Astrocyte of the cerebellum (primary cell): ENCODE measurements around the gene FMN2.

ENCODE experiments used
- DNase-seq: peaks from one replicate; pipeline ENCODE4 v3.0.0-alpha.2; 2011; ENCODE audit warnings: low read depth
- H3K4me3 ChIP-seq: 2 replicates; pipeline ENCODE4 v1.5.1; 2011; ENCODE audit warnings: mild to moderate bottlenecking, low read depth, low read length, moderate library complexity
- in situ Hi-C: cut with HindIII; loops from 2 replicates; pipeline ENCODE4 v1.10.0; 2017; ENCODE audit warnings: low sequenced_read_pairs
- TF ChIP-seq, protein P1 (sequence below): IDR thresholded peaks from 2 replicates; pipeline ENCODE4 v1.5.1; 2012; ENCODE audit warnings: low read length, low read depth, moderate library complexity, mild to moderate bottlenecking; ENCODE audit errors: missing control alignments

The FMN2 gene

DNA sequence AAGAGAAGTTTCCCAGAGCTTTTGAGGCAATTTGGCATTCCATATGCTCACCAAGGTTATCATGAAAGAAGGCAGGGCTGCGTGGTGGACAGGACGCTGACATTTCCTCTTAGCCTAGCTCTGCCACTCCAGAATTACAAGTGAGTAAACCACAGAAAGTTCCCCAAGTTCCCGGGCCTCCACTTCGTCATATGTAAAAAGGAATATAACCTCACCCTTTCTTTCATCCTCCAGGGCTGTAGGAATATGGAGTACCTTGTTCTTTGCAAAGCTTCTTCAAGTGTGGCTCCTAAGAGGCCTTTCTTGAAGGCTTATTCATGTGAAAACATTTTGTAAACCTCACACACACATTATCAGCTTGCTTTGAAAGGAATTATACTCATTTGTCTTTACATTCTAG lies 310.0 kb downstream of the FMN2 start:
- no peak overlapping the region for H3K4me3 ChIP-seq
- no peak for DNase-seq
- in situ Hi-C loops = loop anchor here (5.0 kb wide), 1 partner anchor 36 kb away; no protein-coding TSS in a partner anchor
- TF ChIP-seq, protein P1, sequence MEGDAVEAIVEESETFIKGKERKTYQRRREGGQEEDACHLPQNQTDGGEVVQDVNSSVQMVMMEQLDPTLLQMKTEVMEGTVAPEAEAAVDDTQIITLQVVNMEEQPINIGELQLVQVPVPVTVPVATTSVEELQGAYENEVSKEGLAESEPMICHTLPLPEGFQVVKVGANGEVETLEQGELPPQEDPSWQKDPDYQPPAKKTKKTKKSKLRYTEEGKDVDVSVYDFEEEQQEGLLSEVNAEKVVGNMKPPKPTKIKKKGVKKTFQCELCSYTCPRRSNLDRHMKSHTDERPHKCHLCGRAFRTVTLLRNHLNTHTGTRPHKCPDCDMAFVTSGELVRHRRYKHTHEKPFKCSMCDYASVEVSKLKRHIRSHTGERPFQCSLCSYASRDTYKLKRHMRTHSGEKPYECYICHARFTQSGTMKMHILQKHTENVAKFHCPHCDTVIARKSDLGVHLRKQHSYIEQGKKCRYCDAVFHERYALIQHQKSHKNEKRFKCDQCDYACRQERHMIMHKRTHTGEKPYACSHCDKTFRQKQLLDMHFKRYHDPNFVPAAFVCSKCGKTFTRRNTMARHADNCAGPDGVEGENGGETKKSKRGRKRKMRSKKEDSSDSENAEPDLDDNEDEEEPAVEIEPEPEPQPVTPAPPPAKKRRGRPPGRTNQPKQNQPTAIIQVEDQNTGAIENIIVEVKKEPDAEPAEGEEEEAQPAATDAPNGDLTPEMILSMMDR = no peak

DNA sequence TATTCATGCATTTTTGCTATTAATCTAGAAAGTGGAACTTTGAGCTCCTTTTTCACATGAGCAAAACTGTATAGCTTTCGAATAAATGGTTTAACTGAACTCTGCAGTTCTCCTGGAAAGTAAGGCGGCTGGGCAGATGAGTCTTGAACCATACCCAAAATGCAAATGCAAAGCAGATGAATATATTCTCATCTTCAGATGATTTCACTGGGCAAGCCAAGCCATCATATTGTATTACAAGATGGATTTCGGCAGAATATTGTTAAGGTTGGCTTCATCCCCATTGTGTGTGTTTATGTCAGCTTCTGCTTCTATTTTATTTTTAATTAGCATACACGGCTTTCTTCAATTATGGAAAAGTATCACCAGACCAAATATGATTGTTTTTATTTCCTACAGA lies 310.6 kb downstream of the FMN2 start:
- H3K4me3 ChIP-seq = no peak overlapping the region
- no peak for DNase-seq
- in situ Hi-C loops = loop anchor here (5.0 kb wide), 1 partner anchor 35 kb away; no protein-coding TSS in a partner anchor
- TF ChIP-seq, protein P1 = no peak

DNA sequence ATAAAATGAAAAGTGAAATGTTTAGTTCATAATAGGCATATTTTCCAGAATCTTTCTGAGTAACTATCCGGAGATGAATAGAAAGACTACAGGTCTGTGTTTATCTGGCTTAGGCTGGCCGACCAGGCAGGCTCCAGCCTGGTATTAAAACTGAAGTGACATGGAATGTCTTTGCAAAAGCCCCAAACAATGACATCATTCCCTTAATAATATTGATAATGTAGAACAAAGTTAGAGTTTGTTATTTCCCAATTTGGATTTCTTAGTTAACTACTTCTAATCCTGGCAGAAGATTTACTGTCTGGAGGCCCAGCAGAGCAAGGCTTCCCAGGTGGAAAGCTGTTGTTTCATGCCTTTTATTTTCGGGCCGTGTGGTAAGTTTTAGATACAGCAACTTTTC lies 312.6 kb downstream of the FMN2 start:
- no peak for DNase-seq
- H3K4me3 ChIP-seq = no peak overlapping the region
- in situ Hi-C loops = loop anchor here (5.0 kb wide), 1 partner anchor 33 kb away; no protein-coding TSS in a partner anchor
- TF ChIP-seq, protein P1 = no peak

DNA sequence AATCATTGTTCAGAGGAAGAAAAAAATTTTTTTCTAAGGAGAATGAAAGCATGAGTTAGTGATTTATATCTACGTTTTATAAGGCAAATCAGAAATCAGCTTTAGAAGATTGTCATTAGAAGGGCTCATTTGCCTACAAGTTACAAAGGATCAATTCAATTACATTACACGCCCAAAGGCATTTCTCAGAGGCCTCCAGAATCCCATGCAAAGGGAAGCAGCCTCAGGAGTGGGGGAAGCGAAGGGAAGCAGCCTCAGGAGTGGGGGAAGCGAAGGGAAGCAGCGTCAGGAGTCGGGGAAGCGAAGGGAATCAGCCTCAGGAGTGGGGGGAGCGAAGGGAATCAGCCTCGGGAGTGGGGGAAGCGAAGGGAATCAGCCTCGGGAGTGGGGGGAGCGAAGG lies 314.1 kb downstream of the FMN2 start:
- no peak overlapping the region for H3K4me3 ChIP-seq
- DNase-seq = no peak
- TF ChIP-seq, protein P1 = no peak
- in situ Hi-C loops = no loop called here

DNA sequence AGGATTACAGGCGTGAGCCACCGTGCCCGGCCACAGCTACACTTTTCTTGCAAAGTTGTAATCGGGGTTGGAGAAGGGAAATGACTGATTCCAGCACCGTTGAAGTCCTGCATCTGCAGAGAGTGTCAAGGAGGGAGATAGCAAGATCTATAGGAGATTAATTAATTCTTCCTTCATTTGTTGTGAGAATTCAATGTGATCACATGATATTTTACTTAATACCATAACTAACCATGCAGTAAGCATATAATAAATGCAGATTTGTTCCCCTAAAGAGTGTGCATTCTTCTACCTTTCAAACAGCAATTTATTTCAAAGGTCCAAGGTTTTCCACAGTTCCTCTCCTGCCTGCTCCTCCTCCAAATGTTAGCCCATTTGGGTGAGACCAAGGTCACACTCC lies 315.7 kb downstream of the FMN2 start:
- in situ Hi-C loops = no loop called here
- TF ChIP-seq, protein P1 = no peak
- no peak for DNase-seq
- no peak overlapping the region for H3K4me3 ChIP-seq

DNA sequence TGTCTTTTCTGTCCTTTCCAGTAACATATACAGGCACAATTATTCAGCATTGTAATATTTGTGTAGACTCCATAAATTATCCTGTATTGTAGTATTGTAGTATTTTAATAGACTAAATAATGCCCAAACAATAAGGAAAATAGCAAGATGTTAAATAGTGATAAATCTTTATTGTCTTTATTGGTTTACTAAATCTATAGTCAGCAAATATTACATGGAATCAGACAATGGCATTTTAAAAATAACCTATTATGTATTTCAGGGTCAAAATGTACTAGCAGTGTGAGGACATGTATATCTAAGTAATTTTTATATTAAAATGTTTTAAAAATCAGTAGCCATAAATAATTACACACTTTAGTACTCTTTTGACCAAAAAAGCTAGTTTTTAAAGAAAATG lies 317.9 kb downstream of the FMN2 start:
- TF ChIP-seq, protein P1 = no peak
- no peak overlapping the region for H3K4me3 ChIP-seq
- in situ Hi-C loops = no loop called here
- no peak for DNase-seq

DNA sequence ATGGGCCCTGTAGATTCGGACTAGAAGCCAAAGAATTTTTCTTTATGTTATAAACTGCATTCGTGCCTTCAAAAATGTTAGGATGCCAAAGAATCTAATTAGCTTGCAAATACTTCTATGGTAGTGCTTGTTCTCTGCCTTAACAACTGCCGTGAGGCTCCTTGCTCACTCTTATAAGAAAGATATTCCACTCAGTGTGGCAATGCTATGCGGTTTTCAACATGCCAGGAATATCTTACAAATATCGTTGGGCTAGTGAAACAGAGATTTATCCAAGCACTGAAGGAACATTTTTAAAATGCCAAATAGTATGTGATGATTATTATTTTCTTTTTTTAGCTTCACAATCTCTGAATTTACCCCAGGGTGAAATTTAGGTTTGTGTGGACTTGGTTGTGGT lies 322.0 kb downstream of the FMN2 start:
- TF ChIP-seq, protein P1 = no peak
- in situ Hi-C loops = no loop called here
- no peak for DNase-seq
- no peak overlapping the region for H3K4me3 ChIP-seq
